IPS-20b (cell line): ENCODE data around the gene MEX3A.
"Not testable (repeated sequence)": the region's sequence is repeated elsewhere in the genome, so short reads cannot be mapped to it uniquely, and the experiment has no call there.

Source experiments
- H3K27ac ChIP-seq: one replicate; pipeline ENCODE4 v1.5.1; 2013; ENCODE audit warnings: low read length
- H3K27me3 ChIP-seq: 2 replicates; pipeline ENCODE4 v1.6.1; 2013; ENCODE audit warnings: mild to moderate bottlenecking, low read length, inconsistent platforms; ENCODE audit not compliant: insufficient read depth
- H3K36me3 ChIP-seq: 2 replicates; pipeline ENCODE4 v1.6.1; 2013; ENCODE audit warnings: low read depth, mild to moderate bottlenecking, inconsistent platforms, low read length, moderate library complexity; ENCODE audit not compliant: insufficient read depth
- H3K4me1 ChIP-seq: 2 replicates; pipeline ENCODE4 v1.6.1; 2013; ENCODE audit warnings: mild to moderate bottlenecking, control low read depth, inconsistent platforms, low read length, moderate library complexity; ENCODE audit not compliant: insufficient read depth
- H3K4me3 ChIP-seq: 2 replicates; pipeline ENCODE4 v1.5.1; 2013; ENCODE audit warnings: mild to moderate bottlenecking, low read length, inconsistent platforms
- H3K9ac ChIP-seq: 2 replicates; pipeline ENCODE4 v1.6.1; 2013; ENCODE audit warnings: low read depth, mild to moderate bottlenecking, inconsistent platforms, low read length, moderate library complexity
- H3K9me3 ChIP-seq: 2 replicates; pipeline ENCODE4 v1.6.1; 2013; ENCODE audit warnings: mild to moderate bottlenecking, low read depth, low read length, inconsistent platforms; ENCODE audit not compliant: insufficient read depth

MEX3A gene

GRCh38 chr1:156073110-156073687 lies 9.1 kb downstream of the MEX3A start:
- peak overlapping the region; percentile 25 for H3K27ac ChIP-seq
- H3K4me3 ChIP-seq = 0 out of 2 replicates have a peak overlapping the region, but pooled peaks have one; percentile 36
- no peaks in the 10 kb centered on the region for H3K27me3 ChIP-seq
- H3K4me1 ChIP-seq = peaks cover 48% of the 10 kb centered on the region
- H3K9me3 ChIP-seq = no peaks in the 10 kb centered on the region
- peaks cover 52% of the 10 kb centered on the region for H3K36me3 ChIP-seq
- no peak overlapping the region for H3K9ac ChIP-seq

- no peak overlapping the region for H3K9ac ChIP-seq
- peaks cover 38% of the 10 kb centered on the region for H3K4me1 ChIP-seq
- H3K27me3 ChIP-seq = no peaks in the 10 kb centered on the region
- no peak overlapping the region for H3K27ac ChIP-seq
- no peak overlapping the region for H3K4me3 ChIP-seq
- H3K36me3 ChIP-seq = peaks cover 42% of the 10 kb centered on the region
- H3K9me3 ChIP-seq = no peaks in the 10 kb centered on the region
These were observed 10.0 kb downstream of the MEX3A start for GRCh38 chr1:156072251-156072650.

DNA sequence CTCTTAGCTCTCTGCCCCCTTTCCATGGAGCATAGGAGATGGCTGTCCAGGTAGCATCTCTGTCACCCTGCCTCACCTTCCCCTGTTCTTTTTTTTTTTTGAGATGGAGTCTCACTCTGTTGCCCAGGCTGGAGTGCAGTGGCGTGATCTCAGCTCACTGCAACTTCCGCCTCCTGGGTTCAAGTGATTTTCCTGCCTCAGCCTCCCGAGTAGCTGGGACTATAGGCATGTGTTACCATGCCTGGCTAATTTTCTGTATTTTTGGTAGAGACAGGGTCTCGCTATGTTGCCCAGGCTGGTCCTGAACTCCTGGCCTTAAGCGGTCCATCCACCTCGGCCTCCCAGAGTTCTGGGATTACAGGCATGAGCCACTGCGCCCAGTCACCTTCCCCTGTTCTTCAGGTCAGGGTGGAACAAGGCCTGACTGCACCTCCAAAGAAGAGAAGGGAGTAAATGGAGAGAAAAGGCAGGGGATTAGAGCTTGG lies 10.9 kb downstream of the MEX3A start:
- H3K27me3 ChIP-seq, H3K4me3 ChIP-seq, H3K27ac ChIP-seq, H3K9me3 ChIP-seq: not testable (repeated sequence)
- Histone ChIP-seq H3K4me1 (peaks cover 33% of the 10 kb centered on the region), H3K9ac (0 out of 2 replicates have a peak overlapping the region, but pooled peaks have one; percentile 27), H3K36me3 (peaks cover 35% of the 10 kb centered on the region)

- H3K4me1 ChIP-seq = peaks cover 25% of the 10 kb centered on the region
- no peak overlapping the region for H3K27ac ChIP-seq
- no peak overlapping the region for H3K9ac ChIP-seq
- H3K36me3 ChIP-seq = peaks cover 26% of the 10 kb centered on the region
- H3K9me3 ChIP-seq = no peaks in the 10 kb centered on the region
- H3K27me3 ChIP-seq = no peaks in the 10 kb centered on the region
- no peak overlapping the region for H3K4me3 ChIP-seq
These were observed 11.7 kb downstream of the MEX3A start for GRCh38 chr1:156070548-156070947.

DNA sequence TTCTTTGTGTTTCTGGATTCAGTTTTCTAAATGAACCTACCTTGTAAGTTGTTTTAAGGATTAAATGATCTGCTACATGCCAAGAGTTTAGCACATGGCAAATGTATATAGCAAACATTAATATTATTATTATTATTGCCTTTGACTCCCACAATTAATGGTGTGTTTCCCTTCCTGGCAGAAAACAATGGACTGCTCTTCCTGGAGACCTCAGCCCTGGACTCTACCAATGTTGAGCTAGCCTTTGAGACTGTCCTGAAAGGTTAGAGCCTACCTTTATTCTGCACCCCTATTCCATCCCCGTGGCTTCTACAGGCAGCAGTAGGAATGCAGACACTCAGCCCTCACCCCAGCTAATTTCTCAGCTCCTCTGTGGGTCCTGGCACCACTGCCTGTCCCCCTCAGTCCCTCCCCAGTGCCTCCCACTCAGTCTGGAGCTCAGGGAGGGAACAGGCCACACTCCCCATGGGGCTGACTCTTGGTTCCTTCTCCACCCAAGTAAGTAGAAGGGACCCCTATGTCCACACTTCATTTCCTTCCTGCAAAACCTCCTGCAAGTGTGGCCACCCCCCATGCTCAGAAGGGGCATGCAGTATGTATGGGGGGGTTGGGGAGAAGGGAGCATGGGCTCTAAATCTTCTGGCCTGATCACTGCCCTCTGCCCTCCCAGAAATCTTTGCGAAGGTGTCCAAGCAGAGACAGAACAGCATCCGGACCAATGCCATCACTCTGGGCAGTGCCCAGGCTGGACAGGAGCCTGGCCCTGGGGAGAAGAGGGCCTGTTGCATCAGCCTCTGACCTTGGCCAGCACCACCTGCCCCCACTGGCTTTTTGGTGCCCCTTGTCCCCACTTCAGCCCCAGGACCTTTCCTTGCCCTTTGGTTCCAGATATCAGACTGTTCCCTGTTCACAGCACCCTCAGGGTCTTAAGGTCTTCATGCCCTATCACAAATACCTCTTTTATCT lies 12.5 kb downstream of the MEX3A start:
- H3K4me1 ChIP-seq = peaks cover 21% of the 10 kb centered on the region
- H3K9me3 ChIP-seq = no peaks in the 10 kb centered on the region
- no peak overlapping the region for H3K4me3 ChIP-seq
- H3K27ac ChIP-seq = no peak overlapping the region
- peaks cover 25% of the 10 kb centered on the region; the same call in 1 of the 2 replicates for H3K36me3 ChIP-seq
- H3K27me3 ChIP-seq = no peaks in the 10 kb centered on the region
- H3K9ac ChIP-seq = no peak overlapping the region

DNA sequence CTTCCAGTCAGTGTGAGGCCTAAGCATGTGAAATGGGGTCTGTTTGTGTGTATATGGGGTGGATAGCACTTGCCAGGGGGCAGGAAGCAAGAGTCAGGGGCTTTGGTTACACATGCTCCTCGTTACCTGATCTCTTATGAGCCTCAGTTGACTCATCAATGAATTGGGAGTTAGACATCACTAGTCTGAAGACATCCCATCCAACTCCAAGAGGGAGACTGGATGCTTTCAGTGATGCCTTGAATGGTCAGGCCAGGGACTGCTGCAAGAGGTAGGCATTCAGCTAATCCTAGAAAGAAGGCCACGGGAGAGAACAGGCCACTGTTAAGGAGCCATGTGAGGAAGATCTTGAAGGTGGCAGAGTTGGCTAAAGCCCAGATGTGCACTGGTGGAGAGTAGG lies 15.0 kb downstream of the MEX3A start:
- Histone ChIP-seq H3K9ac (no peak overlapping the region), H3K9me3 (no peaks in the 10 kb centered on the region), H3K36me3 (peaks cover 15% of the 10 kb centered on the region; the same call in 1 of the 2 replicates)

GRCh38 chr1:156065871-156066270 lies 16.4 kb downstream of the MEX3A start:
- Histone ChIP-seq H3K27ac (no peak overlapping the region), H3K4me1 (peaks cover 7% of the 10 kb centered on the region; the same call in 1 of the 2 replicates), H3K27me3 (no peaks in the 10 kb centered on the region), H3K4me3 (no peak overlapping the region), H3K9me3 (no peaks in the 10 kb centered on the region), H3K9ac (no peak overlapping the region), H3K36me3 (peaks cover 15% of the 10 kb centered on the region; the same call in 1 of the 2 replicates)

More for the DNA sequence above, 15.0 kb downstream of the MEX3A start:
- no peak overlapping the region for H3K4me3 ChIP-seq
- H3K27me3 ChIP-seq = no peaks in the 10 kb centered on the region
- H3K27ac ChIP-seq = no peak overlapping the region
- H3K4me1 ChIP-seq = peaks cover 4% of the 10 kb centered on the region

DNA sequence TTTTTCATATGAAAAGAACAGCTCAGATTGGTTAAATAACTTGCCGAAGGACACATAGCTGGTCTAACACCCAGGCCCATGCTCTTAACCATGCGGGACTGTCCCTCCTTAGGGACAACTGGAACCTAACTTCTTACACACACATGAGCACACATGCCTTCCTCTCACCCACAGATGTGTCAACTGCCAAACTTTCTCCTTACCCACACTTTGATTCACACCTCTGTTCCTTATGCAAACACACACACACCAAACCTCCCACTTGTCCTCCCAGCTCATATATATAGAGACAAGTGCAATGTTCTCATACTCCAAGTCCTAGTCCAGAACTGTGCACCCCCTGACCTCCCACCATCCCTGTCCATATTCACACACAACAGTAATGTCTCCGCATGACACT lies 17.1 kb downstream of the MEX3A start:
- H3K4me1 ChIP-seq = peaks cover 7% of the 10 kb centered on the region; the same call in 1 of the 2 replicates
- H3K27me3 ChIP-seq = no peaks in the 10 kb centered on the region
- H3K4me3 ChIP-seq = no peak overlapping the region
- H3K27ac ChIP-seq = no peak overlapping the region
- no peaks in the 10 kb centered on the region for H3K9me3 ChIP-seq
- H3K36me3 ChIP-seq = peaks cover 13% of the 10 kb centered on the region; the same call in 1 of the 2 replicates
- H3K9ac ChIP-seq = no peak overlapping the region

DNA sequence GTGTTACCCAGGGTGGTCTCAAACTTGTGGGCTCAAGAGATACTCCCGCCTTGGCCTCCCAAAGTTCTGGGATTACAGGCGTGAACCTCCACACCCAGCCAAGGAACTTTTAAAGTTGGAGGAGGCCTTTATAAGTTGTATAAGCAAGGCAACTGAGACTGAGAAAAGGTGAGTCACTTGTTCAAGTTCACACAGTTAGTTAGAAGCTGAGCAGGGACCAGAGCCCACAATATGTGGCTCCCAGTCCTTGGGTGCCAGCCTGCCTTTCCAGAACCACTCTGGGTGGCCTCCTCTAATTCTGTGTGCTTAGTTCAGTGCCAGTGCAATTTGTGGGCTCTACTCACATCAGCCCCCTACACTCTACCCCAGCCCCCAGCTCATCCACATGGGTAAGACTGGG lies 17.6 kb downstream of the MEX3A start:
- Histone ChIP-seq H3K9ac (no peak overlapping the region), H3K4me1 (peaks cover 7% of the 10 kb centered on the region; the same call in 1 of the 2 replicates), H3K27ac (no peak overlapping the region), H3K36me3 (peaks cover 7% of the 10 kb centered on the region; the same call in 1 of the 2 replicates), H3K9me3 (no peaks in the 10 kb centered on the region), H3K4me3 (no peak overlapping the region), H3K27me3 (no peaks in the 10 kb centered on the region)

DNA sequence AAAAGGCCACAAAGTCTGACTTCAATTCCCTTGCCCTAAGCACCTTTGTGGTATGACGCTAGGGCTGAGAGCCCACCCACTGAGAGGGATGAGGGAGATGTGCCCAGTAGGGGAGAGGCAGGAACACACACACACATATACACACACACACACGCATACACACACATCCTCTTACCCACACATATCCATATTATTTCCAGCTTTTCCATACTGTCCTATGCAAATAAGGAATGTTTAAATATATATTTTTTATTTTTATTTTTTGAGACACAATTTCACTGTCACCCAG lies 18.3 kb downstream of the MEX3A start:
- Histone ChIP-seq H3K9me3 (no peaks in the 10 kb centered on the region), H3K4me3 (no peak overlapping the region), H3K4me1 (peaks cover 7% of the 10 kb centered on the region; the same call in 1 of the 2 replicates), H3K27me3 (no peaks in the 10 kb centered on the region), H3K9ac (no peak overlapping the region), H3K36me3 (0 out of 2 replicates have a peak, but pooled peaks cover 5% of the 10 kb centered on the region), H3K27ac (no peak overlapping the region)

- no peaks in the 10 kb centered on the region for H3K9me3 ChIP-seq
- peaks cover 7% of the 10 kb centered on the region; the same call in 1 of the 2 replicates for H3K4me1 ChIP-seq
- no peak overlapping the region for H3K27ac ChIP-seq
- H3K27me3 ChIP-seq = no peaks in the 10 kb centered on the region
- H3K36me3 ChIP-seq = peaks cover 13% of the 10 kb centered on the region
- H3K4me3 ChIP-seq = peak overlapping the region; percentile 65; the same call in 1 of the 2 replicates
- H3K9ac ChIP-seq = no peak overlapping the region
These were observed 20.1 kb downstream of the MEX3A start for GRCh38 chr1:156062189-156062588.
